Neural progenitor cell (in vitro differentiated cells): ENCODE data around the gene BAZ1A. TPM values are rescaled to one million over a fixed set of nuclear protein-coding genes. Genes with fewer than 3 reads are reported as not detected.
A peak's percentile ranks its signal among the peaks of the same experiment; 100 is the strongest.

Experiments used
- DNase-seq: peaks from one replicate; pipeline ENCODE4 v3.0.0-alpha.2; 2016; ENCODE audit warnings: low spot score
- H2AFZ ChIP-seq: fragments of 200-600 bp; sonication (generic); replicated peaks from 2 replicates; pipeline ENCODE4 v1.6.1; 2016; ENCODE audit warnings: antibody characterized with exemption
- H3F3A ChIP-seq: fragments of 200-600 bp; sonication (generic); 2 replicates; pipeline ENCODE4 v1.6.1; 2016; ENCODE audit warnings: antibody characterized with exemption, low read depth
- H3K27ac ChIP-seq: fragments of 200-600 bp; sonication (generic); 2 replicates; pipeline ENCODE4 v1.5.1; 2016; ENCODE audit warnings: mild to moderate bottlenecking
- H3K27me3 ChIP-seq: fragments of 200-600 bp; sonication (generic); 2 replicates; pipeline ENCODE4 v1.6.1; 2016; ENCODE audit warnings: mild to moderate bottlenecking, moderate library complexity
- H3K36me3 ChIP-seq: fragments of 200-600 bp; sonication (generic); 2 replicates; pipeline ENCODE4 v1.5.1; 2016
- H3K4me1 ChIP-seq: fragments of 200-600 bp; sonication (generic); 2 replicates; pipeline ENCODE4 v1.6.1; 2016; ENCODE audit warnings: mixed run types
- H3K4me2 ChIP-seq: fragments of 200-600 bp; sonication (generic); 2 replicates; pipeline ENCODE4 v1.6.1; 2016
- H3K4me3 ChIP-seq: fragments of 200-600 bp; sonication (generic); 2 replicates; pipeline ENCODE4 v1.5.1; 2016
- H3K79me2 ChIP-seq: fragments of 200-600 bp; sonication (generic); 2 replicates; pipeline ENCODE4 v1.6.1; 2016; ENCODE audit warnings: low read depth
- H3K9ac ChIP-seq: fragments of 200-600 bp; sonication (generic); 2 replicates; pipeline ENCODE4 v1.6.1; 2016
- H3K9me3 ChIP-seq: fragments of 200-600 bp; sonication (generic); 2 replicates; pipeline ENCODE4 v1.5.1; 2016; ENCODE audit warnings: low read depth
- H4K20me1 ChIP-seq: fragments of 200-600 bp; sonication (generic); 2 replicates; pipeline ENCODE4 v1.6.1; 2016; ENCODE audit warnings: low read depth
- H3K27ac Mint-ChIP-seq: 3 replicates; pipeline ENCODE4 v1.8.0; 2021; ENCODE audit warnings: mixed read lengths
- H3K27me3 Mint-ChIP-seq: 2 replicates; pipeline ENCODE4 v1.8.0; 2022; ENCODE audit warnings: low read depth, mild to moderate bottlenecking, inconsistent platforms, moderate library complexity, mixed read lengths; ENCODE audit not compliant: insufficient read depth
- H3K36me3 Mint-ChIP-seq: 3 replicates; pipeline ENCODE4 v1.8.0; 2021; ENCODE audit warnings: mixed read lengths
- H3K4me1 Mint-ChIP-seq: 3 replicates; pipeline ENCODE4 v1.8.0; 2021; ENCODE audit warnings: mixed read lengths
- H3K4me3 Mint-ChIP-seq: 3 replicates; pipeline ENCODE4 v1.8.0; 2021; ENCODE audit warnings: mild to moderate bottlenecking, moderate library complexity, mixed read lengths
- H3K9me3 Mint-ChIP-seq: 3 replicates; pipeline ENCODE4 v1.8.0; 2020; ENCODE audit warnings: mixed read lengths
- EZH2 ChIP-seq: fragments of 200-600 bp; sonication (generic); IDR thresholded peaks from 2 replicates; pipeline ENCODE4 v1.6.1; 2017; ENCODE audit warnings: antibody characterized with exemption, mild to moderate bottlenecking, moderate library complexity
- EZH2phosphoT487 ChIP-seq: fragments of 200-600 bp; sonication (generic); IDR thresholded peaks from 2 replicates; pipeline ENCODE4 v1.6.1; 2017; ENCODE audit warnings: antibody characterized with exemption
- total RNA-seq: library from RNA; depleted of rRNA; stranded (reverse); fragments of >200 nt; gene quantifications from 2 replicates; pipeline ENCODE4 v1.2.3, GENCODE V29; 2015; ENCODE audit warnings: low replicate concordance
- TF ChIP-seq, protein P1 (sequence below): fragments of 200-600 bp; sonication (generic); IDR thresholded peaks from 2 replicates; pipeline ENCODE4 v1.5.1; 2017; ENCODE audit warnings: antibody characterized with exemption, mild to moderate bottlenecking

The BAZ1A gene
- total RNA-seq, 1 donor from 2014 or later: 11.5 TPM

DNA sequence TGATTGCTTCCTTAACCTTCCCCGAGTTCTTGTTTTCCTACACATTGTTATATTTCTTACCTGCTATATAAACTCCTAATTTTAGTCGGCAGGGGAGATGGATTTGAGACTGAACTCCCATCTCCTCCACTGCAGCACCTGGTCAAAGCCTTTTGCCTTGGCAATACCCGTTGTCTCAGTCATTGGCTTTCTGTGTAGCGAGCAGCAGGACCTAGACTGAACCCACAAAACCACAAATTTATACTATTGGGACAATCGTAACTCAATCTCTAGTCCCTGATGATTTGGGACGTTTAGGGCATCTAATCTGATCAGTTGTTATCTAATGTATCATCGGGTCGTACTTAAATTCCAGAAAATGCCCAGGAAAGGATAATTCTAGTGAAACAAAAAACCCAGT is 37.8 kb upstream of the BAZ1A start:
- Mint-ChIP-seq H3K27ac (no peak overlapping the region), H3K36me3 (no peaks in the 10 kb centered on the region), H3K4me3 (no peak overlapping the region), H3K4me1 (no peaks in the 10 kb centered on the region), H3K27me3 (no peaks in the 10 kb centered on the region), H3K9me3 (no peaks in the 10 kb centered on the region)
- no peaks in the 10 kb centered on the region for H3F3A ChIP-seq
- H4K20me1 ChIP-seq: no peaks in the 10 kb centered on the region
- H3K9ac ChIP-seq: no peak overlapping the region
- H3K4me1 ChIP-seq: no peaks in the 10 kb centered on the region
- H3K27me3 ChIP-seq: no peaks in the 10 kb centered on the region
- H2AFZ ChIP-seq: no peak overlapping the region
- H3K9me3 ChIP-seq: no peaks in the 10 kb centered on the region
- no peak overlapping the region for H3K27ac ChIP-seq
- no peaks in the 10 kb centered on the region for H3K79me2 ChIP-seq
- H3K36me3 ChIP-seq: no peaks in the 10 kb centered on the region
- H3K4me3 ChIP-seq: no peak overlapping the region
- H3K4me2 ChIP-seq: no peak overlapping the region
- TF ChIP-seq EZH2 (no peak), EZH2phosphoT487 (no peak)
- TF ChIP-seq, protein P1, sequence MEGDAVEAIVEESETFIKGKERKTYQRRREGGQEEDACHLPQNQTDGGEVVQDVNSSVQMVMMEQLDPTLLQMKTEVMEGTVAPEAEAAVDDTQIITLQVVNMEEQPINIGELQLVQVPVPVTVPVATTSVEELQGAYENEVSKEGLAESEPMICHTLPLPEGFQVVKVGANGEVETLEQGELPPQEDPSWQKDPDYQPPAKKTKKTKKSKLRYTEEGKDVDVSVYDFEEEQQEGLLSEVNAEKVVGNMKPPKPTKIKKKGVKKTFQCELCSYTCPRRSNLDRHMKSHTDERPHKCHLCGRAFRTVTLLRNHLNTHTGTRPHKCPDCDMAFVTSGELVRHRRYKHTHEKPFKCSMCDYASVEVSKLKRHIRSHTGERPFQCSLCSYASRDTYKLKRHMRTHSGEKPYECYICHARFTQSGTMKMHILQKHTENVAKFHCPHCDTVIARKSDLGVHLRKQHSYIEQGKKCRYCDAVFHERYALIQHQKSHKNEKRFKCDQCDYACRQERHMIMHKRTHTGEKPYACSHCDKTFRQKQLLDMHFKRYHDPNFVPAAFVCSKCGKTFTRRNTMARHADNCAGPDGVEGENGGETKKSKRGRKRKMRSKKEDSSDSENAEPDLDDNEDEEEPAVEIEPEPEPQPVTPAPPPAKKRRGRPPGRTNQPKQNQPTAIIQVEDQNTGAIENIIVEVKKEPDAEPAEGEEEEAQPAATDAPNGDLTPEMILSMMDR: no peak
- DNase-seq: no peak

DNA sequence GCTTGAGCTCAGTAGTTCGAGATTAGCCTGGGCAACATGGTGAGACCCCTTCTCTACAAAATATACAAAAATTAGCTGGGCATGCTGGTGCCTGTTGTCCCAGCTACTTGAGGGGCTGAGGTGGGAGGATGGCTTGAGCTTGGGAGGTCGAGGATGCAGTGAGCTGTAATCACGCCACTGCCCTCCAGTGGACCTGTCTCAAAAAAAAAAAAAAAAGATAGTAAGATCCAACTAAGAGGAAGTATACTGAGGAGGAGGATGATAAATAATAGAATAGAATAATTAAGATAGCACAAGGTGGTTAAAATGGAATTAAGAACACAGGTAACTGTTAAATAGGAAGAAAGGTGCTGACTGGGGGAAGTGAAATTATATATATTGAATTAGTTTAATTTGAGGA is 37.0 kb upstream of the BAZ1A start:
- no peak overlapping the region for H3K4me2 ChIP-seq
- H2AFZ ChIP-seq: no peak overlapping the region
- H3K27me3 Mint-ChIP-seq: no peaks in the 10 kb centered on the region
- no peak overlapping the region for H3K4me3 ChIP-seq
- H3K27me3 ChIP-seq: no peaks in the 10 kb centered on the region
- no peaks in the 10 kb centered on the region for H4K20me1 ChIP-seq
- H3K36me3 Mint-ChIP-seq: no peaks in the 10 kb centered on the region
- no peaks in the 10 kb centered on the region for H3K4me1 Mint-ChIP-seq
- no peak for DNase-seq
- H3K9ac ChIP-seq: no peak overlapping the region
- H3F3A ChIP-seq: no peaks in the 10 kb centered on the region
- no peaks in the 10 kb centered on the region for H3K79me2 ChIP-seq
- H3K27ac ChIP-seq: no peak overlapping the region
- H3K9me3 Mint-ChIP-seq: no peaks in the 10 kb centered on the region
- TF ChIP-seq EZH2phosphoT487: no peak
- TF ChIP-seq, protein P1: peak; percentile 12
- TF ChIP-seq EZH2: no peak
- no peak overlapping the region for H3K4me3 Mint-ChIP-seq
- H3K36me3 ChIP-seq: no peaks in the 10 kb centered on the region
- no peaks in the 10 kb centered on the region for H3K4me1 ChIP-seq
- no peak overlapping the region for H3K27ac Mint-ChIP-seq
- no peaks in the 10 kb centered on the region for H3K9me3 ChIP-seq

DNA sequence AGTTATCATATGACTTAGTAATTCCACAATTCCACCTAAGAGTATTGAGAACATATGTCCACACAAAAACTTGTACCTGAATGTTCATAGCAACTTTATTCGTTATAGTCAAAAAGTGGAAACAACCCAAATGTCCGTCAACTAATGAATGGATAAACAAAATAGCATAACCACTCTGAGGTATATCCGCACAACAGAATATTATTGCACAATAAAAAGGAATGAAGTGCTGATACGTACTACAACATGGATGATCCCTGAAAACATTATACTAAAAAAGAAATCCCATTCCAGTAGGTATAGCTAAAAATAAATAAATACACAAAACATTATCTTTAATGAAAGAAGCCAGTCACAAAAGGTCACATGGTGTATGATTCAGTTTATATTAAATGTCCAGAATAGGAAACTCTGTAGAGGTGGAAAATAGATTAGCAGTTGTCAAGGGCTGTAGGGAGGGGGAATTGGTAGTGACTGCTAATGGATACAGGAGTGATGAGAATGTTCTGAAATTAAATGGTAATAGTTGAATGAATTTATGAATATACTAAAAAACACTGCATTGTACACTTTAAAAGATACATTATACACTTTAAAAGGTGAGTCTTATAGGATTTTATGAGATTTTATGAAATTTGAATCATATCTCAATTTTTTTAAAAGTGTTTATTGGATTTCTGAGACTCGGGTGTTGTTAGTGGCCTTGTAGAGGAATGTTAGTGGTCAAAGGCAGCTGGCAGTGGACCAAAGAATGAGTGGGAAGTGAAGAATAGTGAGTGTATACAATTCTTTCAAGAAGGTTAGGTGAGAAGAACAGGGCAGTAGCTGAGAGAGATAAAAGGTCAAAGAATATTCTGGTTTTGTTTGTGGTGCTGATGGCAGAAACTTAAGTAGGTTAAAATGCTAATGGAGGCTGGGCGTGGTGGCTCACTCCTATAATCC is 36.3 kb upstream of the BAZ1A start:
- DNase-seq: no peak
- H3K79me2 ChIP-seq: no peaks in the 10 kb centered on the region
- no peaks in the 10 kb centered on the region for H4K20me1 ChIP-seq
- H2AFZ ChIP-seq: no peak overlapping the region
- H3K4me1 ChIP-seq: no peaks in the 10 kb centered on the region
- Mint-ChIP-seq H3K4me3 (no peak overlapping the region), H3K27me3 (no peaks in the 10 kb centered on the region), H3K9me3 (no peaks in the 10 kb centered on the region), H3K27ac (no peak overlapping the region), H3K4me1 (no peaks in the 10 kb centered on the region), H3K36me3 (no peaks in the 10 kb centered on the region)
- H3F3A ChIP-seq: no peaks in the 10 kb centered on the region
- TF ChIP-seq EZH2 (no peak), EZH2phosphoT487 (no peak)
- TF ChIP-seq, protein P1: no peak
- H3K4me2 ChIP-seq: no peak overlapping the region
- no peak overlapping the region for H3K27ac ChIP-seq
- no peak overlapping the region for H3K9ac ChIP-seq
- no peaks in the 10 kb centered on the region for H3K27me3 ChIP-seq
- H3K36me3 ChIP-seq: no peaks in the 10 kb centered on the region
- H3K4me3 ChIP-seq: no peak overlapping the region
- H3K9me3 ChIP-seq: no peaks in the 10 kb centered on the region
